ENCODE data around the gene HEPACAM2.

- no peak for TF ChIP-seq CTCF (conservative IDR thresholded peaks at IDR 0.05 in 1 of 2, IDR thresholded peaks at IDR 0.05 in 1 of 2; ENCODE audit: extremely low read depth in 1 of 2, insufficient read depth in 1 of 2, low read depth in 1 of 2, low read length in 2 of 2)
- no peak for TF ChIP-seq EZH2 (IDR thresholded peaks at IDR 0.05; ENCODE audit: borderline replicate concordance, low read length)
Measured at GRCh38 chr7:93161181-93161762, 65.0 kb downstream of the HEPACAM2 start.

Data from mammary epithelial cell (primary cell).